ENCODE data around the gene PACRG.

DNA sequence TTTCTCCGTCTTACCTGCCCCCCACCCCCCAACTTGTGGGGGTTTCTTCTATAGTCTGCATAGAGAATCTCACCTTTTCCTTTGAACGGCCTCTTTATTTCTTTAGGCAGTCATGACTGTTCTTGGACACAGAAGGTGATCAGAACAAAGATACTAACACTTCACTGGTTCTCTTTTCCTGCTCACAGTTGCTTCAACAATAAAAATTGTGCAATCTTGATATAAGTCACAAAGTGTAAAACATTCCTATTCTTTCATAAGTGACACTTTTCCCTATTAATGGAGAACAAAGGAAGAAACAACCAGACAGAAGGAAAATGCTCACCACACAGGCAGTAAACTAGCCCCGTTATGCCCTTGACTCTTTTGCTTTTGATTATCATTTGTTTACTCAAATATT, 448.3 kb downstream of the PACRG start:
- TF ChIP-seq, protein P1, sequence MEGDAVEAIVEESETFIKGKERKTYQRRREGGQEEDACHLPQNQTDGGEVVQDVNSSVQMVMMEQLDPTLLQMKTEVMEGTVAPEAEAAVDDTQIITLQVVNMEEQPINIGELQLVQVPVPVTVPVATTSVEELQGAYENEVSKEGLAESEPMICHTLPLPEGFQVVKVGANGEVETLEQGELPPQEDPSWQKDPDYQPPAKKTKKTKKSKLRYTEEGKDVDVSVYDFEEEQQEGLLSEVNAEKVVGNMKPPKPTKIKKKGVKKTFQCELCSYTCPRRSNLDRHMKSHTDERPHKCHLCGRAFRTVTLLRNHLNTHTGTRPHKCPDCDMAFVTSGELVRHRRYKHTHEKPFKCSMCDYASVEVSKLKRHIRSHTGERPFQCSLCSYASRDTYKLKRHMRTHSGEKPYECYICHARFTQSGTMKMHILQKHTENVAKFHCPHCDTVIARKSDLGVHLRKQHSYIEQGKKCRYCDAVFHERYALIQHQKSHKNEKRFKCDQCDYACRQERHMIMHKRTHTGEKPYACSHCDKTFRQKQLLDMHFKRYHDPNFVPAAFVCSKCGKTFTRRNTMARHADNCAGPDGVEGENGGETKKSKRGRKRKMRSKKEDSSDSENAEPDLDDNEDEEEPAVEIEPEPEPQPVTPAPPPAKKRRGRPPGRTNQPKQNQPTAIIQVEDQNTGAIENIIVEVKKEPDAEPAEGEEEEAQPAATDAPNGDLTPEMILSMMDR (IDR thresholded peaks at IDR 0.05) = no peak
- TF ChIP-seq POLR2A (IDR thresholded peaks at IDR 0.05) (no peak), POLR2AphosphoS5 (IDR thresholded peaks at IDR 0.05) (no peak)

Data from prostate gland (tissue), 2 donors.